ENCODE measurements around the gene TACC2.

TACC2 gene

GRCh38 chr10:122282909-122283308 is 293.9 kb downstream of the TACC2 start:
- no peak for DNase-seq

- DNase-seq = no peak
These were observed 296.8 kb downstream of the TACC2 start for GRCh38 chr10:122285506-122286444.

- peak; percentile 67 for DNase-seq
These were observed 297.9 kb downstream of the TACC2 start for GRCh38 chr10:122286867-122287266.

- DNase-seq = no peak
These were observed 298.6 kb downstream of the TACC2 start for GRCh38 chr10:122287570-122287969.

- no peak for DNase-seq
These were observed 299.3 kb downstream of the TACC2 start for GRCh38 chr10:122288262-122288661.

GRCh38 chr10:122288917-122289316 is 300.0 kb downstream of the TACC2 start:
- DNase-seq = no peak

- DNase-seq = no peak
These were observed 301.4 kb downstream of the TACC2 start for GRCh38 chr10:122290334-122290733.

- DNase-seq = no peak
These were observed 302.0 kb downstream of the TACC2 start for GRCh38 chr10:122290833-122291532.

GRCh38 chr10:122291739-122292138 is 302.8 kb downstream of the TACC2 start:
- no peak for DNase-seq

- DNase-seq = no peak
These were observed 303.4 kb downstream of the TACC2 start for GRCh38 chr10:122292376-122292775.

GRCh38 chr10:122293156-122293960 is 304.4 kb downstream of the TACC2 start:
- DNase-seq = no peak

GRCh38 chr10:122293961-122294380 is 305.0 kb downstream of the TACC2 start:
- DNase-seq = no peak

- DNase-seq = no peak
These were observed 305.8 kb downstream of the TACC2 start for GRCh38 chr10:122294511-122295450.

GRCh38 chr10:122295451-122295809 is 306.5 kb downstream of the TACC2 start:
- no peak for DNase-seq

- no peak for DNase-seq
These were observed 307.6 kb downstream of the TACC2 start for GRCh38 chr10:122296363-122297120.

- DNase-seq = no peak
These were observed 308.6 kb downstream of the TACC2 start for GRCh38 chr10:122297583-122297982.

- DNase-seq = no peak
These were observed 309.2 kb downstream of the TACC2 start for GRCh38 chr10:122298206-122298597.

GRCh38 chr10:122298598-122299301 is 309.8 kb downstream of the TACC2 start:
- peak; percentile 89 for DNase-seq

- DNase-seq = no peak
These were observed 310.6 kb downstream of the TACC2 start for GRCh38 chr10:122299423-122300075.

Data from retina (tissue), 1 donor.